Body of pancreas (tissue), 4 donors: ENCODE results near the gene UGGT2. TPM values are rescaled to one million over a fixed set of nuclear protein-coding genes. Genes with fewer than 3 reads are reported as not detected.

ENCODE experiments used
- ATAC-seq: fragments of 150-250 bp; one replicate; pipeline ENCODE4 v1.9.1; 2016
- DNase-seq, 4 donors: peaks; one replicate each; pipeline ENCODE4 v3.0.0-alpha.2; 2019
- H3K27ac ChIP-seq, 4 donors: fragments of 200-600 bp; sonication (generic); 1 replicate in 3 of 4; 2 replicates in 1 of 4; pipeline versions ENCODE4 v1.5.1 to v1.6.1; 2016 to 2019; ENCODE audit warnings: mild to moderate bottlenecking in 1 of 4, mixed read lengths in 1 of 4, moderate library complexity in 1 of 4
- H3K27me3 ChIP-seq, 2 donors: fragments of 200-600 bp; sonication (generic); one replicate each; pipeline ENCODE4 v1.6.0; 2016; ENCODE audit warnings: mild to moderate bottlenecking in 1 of 2
- H3K36me3 ChIP-seq, 2 donors: fragments of 200-600 bp; sonication (generic); replicated peaks in 1 of 2; 2 replicates each; pipeline ENCODE4 v1.5.1; 2016; ENCODE audit warnings: low read depth in 2 of 2; ENCODE audit not compliant: insufficient read depth in 1 of 2
- H3K4me1 ChIP-seq: fragments of 200-600 bp; sonication (generic); one replicate; pipeline ENCODE4 v1.6.0; 2016
- H3K4me3 ChIP-seq, 2 donors: fragments of 200-600 bp; sonication (generic); 1 replicate in 1 of 2; 2 replicates in 1 of 2; pipeline ENCODE4 v1.5.1; 2016 to 2019
- H3K9me3 ChIP-seq, 3 donors: fragments of 200-600 bp; sonication (generic); 1 replicate in 2 of 3; 2 replicates in 1 of 3; pipeline ENCODE4 v1.5.1; 2016
- POLR2A ChIP-seq, 3 donors: fragments of 450-650 bp; IDR thresholded peaks; one replicate each; pipeline ENCODE4 v1.6.1; 2016; ENCODE audit warnings: antibody characterized with exemption in 3 of 3, mild to moderate bottlenecking in 2 of 3
- WGBS, 2 donors: methylation state at CpG; one replicate each; pipeline ENCODE4 v1.1.5; 2017; 5-methylcytosine and 5-hydroxymethylcytosine counted together
- intact Hi-C: fragments of 100-400 bp; cut with DNase I; formaldehyde crosslinking; loops from one replicate; pipeline ENCODE4 v1.15.1; 2023
- total RNA-seq, 2 donors: library from RNA; depleted of rRNA; stranded (reverse); fragments of >200 nt; gene quantifications; one replicate each; pipeline ENCODE4 v1.1.0, GENCODE V29; 2016
- TF ChIP-seq, protein P1 (sequence below), 7 experiments: fragments of 450-650 bp in 4 of 7; fragments of 200-600 bp in 3 of 7; sonication (generic) in 3 of 7; IDR thresholded peaks; one replicate each; pipeline ENCODE4 v1.5.1; 2016 to 2019; ENCODE audit warnings: antibody characterized with exemption in 7 of 7

The UGGT2 gene
- total RNA-seq, 2 donors from 2014 or later, result 49.8 TPM

DNA sequence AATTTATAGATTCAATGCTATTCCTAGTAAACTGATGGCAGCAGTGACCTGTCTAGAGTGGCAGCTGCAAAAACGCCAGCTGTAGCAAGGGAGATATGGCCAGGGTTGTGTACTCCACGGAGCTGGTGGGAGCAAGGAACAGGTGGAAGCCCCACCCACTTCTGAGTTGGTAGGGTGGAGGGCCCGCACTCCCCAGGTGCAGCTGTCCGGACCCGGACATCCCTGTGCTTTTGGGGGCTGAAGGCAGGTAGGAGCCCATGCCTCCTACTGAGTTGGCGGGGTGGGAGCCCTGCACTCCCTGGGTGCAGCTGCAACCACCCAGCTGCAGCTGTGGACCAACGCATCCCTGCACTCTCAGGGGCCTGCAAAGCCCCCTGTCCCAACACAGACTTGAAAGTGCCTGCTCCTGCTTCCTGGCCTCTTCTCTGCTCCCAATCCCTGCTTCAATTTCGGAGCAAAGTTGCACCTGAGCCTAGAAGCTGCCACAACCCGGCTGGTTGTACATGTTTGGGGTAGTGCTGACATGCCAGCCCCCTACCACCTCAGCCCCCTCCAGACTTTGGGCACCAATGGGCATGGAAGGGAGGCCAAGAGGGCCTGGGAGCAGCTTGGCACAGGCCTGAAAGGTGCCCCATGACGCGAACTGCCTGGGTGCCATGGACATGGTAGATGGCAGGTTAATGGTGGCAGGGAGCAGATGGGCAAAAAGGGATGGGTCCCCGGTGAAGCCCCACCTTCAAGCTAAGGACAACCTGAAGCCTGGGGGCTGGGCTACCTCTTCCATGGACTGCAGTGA lies 19.8 kb downstream of the UGGT2 start:
- Histone ChIP-seq H3K4me3 (no peak overlapping the region), H3K9me3 (no peaks in the 10 kb centered on the region), H3K27me3 (no peaks in the 10 kb centered on the region), H3K4me1 (peaks cover 37% of the 10 kb centered on the region), H3K27ac (peak overlapping the region in 3 of 4 donors; percentile 12 to 70 (median 69)), H3K36me3 (no peaks in the 10 kb centered on the region)
- 79 to 87% methylated on average over 11 to 12 of the region's 12 CpGs for WGBS, 2 donors
- ATAC-seq (no peak), DNase-seq (peak in 1 of 4 donors; percentile 24)
- TF ChIP-seq POLR2A (IDR thresholded peaks at IDR 0.05), result no peak
- TF ChIP-seq, protein P1, sequence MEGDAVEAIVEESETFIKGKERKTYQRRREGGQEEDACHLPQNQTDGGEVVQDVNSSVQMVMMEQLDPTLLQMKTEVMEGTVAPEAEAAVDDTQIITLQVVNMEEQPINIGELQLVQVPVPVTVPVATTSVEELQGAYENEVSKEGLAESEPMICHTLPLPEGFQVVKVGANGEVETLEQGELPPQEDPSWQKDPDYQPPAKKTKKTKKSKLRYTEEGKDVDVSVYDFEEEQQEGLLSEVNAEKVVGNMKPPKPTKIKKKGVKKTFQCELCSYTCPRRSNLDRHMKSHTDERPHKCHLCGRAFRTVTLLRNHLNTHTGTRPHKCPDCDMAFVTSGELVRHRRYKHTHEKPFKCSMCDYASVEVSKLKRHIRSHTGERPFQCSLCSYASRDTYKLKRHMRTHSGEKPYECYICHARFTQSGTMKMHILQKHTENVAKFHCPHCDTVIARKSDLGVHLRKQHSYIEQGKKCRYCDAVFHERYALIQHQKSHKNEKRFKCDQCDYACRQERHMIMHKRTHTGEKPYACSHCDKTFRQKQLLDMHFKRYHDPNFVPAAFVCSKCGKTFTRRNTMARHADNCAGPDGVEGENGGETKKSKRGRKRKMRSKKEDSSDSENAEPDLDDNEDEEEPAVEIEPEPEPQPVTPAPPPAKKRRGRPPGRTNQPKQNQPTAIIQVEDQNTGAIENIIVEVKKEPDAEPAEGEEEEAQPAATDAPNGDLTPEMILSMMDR (IDR thresholded peaks at IDR 0.05), result no peak
- intact Hi-C loops, result no loop called here

DNA sequence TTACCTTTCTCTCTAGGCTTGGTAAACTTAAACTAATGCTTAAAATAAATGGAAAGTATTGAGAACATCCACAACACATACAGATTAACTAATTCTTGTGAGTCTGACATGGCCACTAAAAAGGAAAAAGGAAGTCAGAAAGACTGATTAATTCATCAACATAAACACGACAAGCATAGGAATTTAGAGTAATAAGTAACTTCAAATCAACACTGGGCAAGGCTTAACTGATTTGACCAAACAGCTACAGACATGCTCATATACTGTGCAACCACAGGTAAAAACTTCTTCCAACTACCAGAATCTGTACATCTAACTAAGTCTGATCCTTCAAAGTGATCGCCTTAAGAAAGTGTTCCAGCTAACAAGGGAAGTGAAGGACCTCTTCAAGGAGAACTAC lies 20.5 kb downstream of the UGGT2 start:
- Histone ChIP-seq H3K27ac (peak overlapping the region in 1 of 4 donors; percentile 12), H3K9me3 (no peaks in the 10 kb centered on the region), H3K36me3 (no peaks in the 10 kb centered on the region), H3K27me3 (no peaks in the 10 kb centered on the region), H3K4me3 (no peak overlapping the region), H3K4me1 (peaks cover 37% of the 10 kb centered on the region)
- DNase-seq, result no peak
- TF ChIP-seq, protein P1 (IDR thresholded peaks at IDR 0.05), result no peak
- TF ChIP-seq POLR2A (IDR thresholded peaks at IDR 0.05), result no peak
- no peak for ATAC-seq
- 49 to 56% methylated on average over 2 of the region's 2 CpGs for WGBS, 2 donors
- intact Hi-C loops, result no loop called here

DNA sequence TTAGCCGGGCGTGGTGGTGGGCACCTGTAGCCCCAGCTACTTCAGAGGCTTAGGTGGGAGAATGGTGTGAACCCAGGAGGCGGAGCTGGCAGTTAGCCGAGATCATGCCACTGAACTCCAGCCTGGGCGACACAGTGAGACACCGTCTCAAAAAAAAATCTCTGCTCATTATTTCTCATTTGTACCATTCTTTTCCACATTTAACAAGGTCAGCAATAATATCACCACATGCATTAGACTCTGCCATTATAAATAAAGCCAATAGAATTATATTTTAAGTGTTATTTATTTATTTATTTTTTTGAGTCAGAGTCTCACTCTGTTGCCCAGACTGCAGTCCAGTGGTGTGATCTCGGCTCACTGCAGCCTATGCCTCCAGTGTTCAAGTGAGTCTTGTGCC lies 24.2 kb downstream of the UGGT2 start:
- intact Hi-C loops, result no loop called here

DNA sequence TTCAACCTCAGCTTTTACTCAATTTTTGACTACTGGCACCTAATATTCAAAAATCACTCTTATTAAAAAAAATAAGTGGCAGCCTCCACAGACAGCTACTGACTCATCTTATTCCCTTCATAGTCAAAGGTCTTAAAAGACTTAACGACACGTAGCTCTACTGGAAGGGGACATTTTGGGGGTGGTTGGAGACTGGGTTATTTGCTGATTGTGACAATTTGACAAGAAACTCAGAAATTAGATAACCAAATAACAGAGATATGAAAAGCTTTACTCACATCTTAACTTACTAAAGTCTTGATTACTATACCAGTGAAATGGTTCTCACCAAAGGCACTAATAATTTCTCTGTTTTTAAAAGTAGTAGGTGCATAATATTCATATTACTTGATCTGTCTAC lies 25.7 kb downstream of the UGGT2 start:
- no peak for ATAC-seq
- H3K27ac ChIP-seq, result no peak overlapping the region
- DNase-seq, result no peak
- H3K27me3 ChIP-seq, result no peaks in the 10 kb centered on the region
- H3K9me3 ChIP-seq, result no peaks in the 10 kb centered on the region
- 95 to 98% methylated on average over 2 of the region's 2 CpGs for WGBS, 2 donors
- no peaks in the 10 kb centered on the region for H3K36me3 ChIP-seq
- peaks cover 3% of the 10 kb centered on the region for H3K4me1 ChIP-seq
- no peak overlapping the region for H3K4me3 ChIP-seq
- TF ChIP-seq, protein P1 (IDR thresholded peaks at IDR 0.05), result no peak
- TF ChIP-seq POLR2A (IDR thresholded peaks at IDR 0.05), result no peak
- intact Hi-C loops, result no loop called here

More for the DNA sequence above, 24.2 kb downstream of the UGGT2 start:
- Histone ChIP-seq H3K36me3 (no peaks in the 10 kb centered on the region), H3K27me3 (no peaks in the 10 kb centered on the region), H3K4me1 (peaks cover 18% of the 10 kb centered on the region), H3K27ac (no peak overlapping the region), H3K9me3 (no peaks in the 10 kb centered on the region), H3K4me3 (no peak overlapping the region)
- no peak for DNase-seq
- TF ChIP-seq POLR2A (IDR thresholded peaks at IDR 0.05), result no peak
- 97 to 99% methylated on average over 7 of the region's 7 CpGs for WGBS, 2 donors
- ATAC-seq, result no peak

DNA sequence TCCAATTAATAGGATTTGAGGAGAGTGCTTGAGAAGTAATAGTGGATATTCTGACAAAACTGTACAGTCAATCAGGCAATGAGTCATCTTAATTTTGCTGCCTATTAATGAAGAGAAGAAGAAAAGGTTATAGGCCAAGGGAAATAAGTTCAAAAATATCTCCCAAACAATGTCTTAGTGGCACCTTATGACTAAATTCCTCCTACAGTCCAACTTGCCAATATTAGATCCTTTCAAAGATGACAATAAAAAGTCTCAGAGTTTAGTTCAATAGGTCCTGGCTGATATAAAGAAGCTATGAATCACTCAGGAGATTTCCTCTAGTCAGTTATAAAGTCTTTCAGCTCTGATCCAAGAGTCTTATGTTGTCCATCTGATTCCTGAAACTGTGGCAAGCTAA lies 27.9 kb downstream of the UGGT2 start:
- Histone ChIP-seq H3K4me3 (no peak overlapping the region), H3K36me3 (no peaks in the 10 kb centered on the region), H3K27me3 (no peaks in the 10 kb centered on the region), H3K27ac (no peak overlapping the region), H3K4me1 (peaks cover 17% of the 10 kb centered on the region), H3K9me3 (no peaks in the 10 kb centered on the region)
- TF ChIP-seq POLR2A (IDR thresholded peaks at IDR 0.05), result no peak
- TF ChIP-seq, protein P1 (IDR thresholded peaks at IDR 0.05), result no peak
- no peak for DNase-seq
- ATAC-seq, result no peak
- intact Hi-C loops, result no loop called here
